GM19035 (cell line): ENCODE results near the gene TMEM255B.
"Not testable (repeated sequence)": the region's sequence is repeated elsewhere in the genome, so short reads cannot be mapped to it uniquely, and the experiment has no call there.

Experiments used
- ATAC-seq: cut with Tn5 transposase; IDR thresholded peaks from one replicate; pipeline ENCODE4 v1.9.1; 2021; ENCODE audit not compliant: unreplicated experiment

Gene TMEM255B

GRCh38 chr13:113748101-113748861, 10.7 kb upstream of the TMEM255B start:
- no peak for ATAC-seq

GRCh38 chr13:113748862-113749451, 10.1 kb upstream of the TMEM255B start:
- ATAC-seq = no peak

- no peak for ATAC-seq
These were observed 9.5 kb upstream of the TMEM255B start for GRCh38 chr13:113749507-113749906.

GRCh38 chr13:113749967-113750366, 9.1 kb upstream of the TMEM255B start:
- ATAC-seq = no peak

- ATAC-seq = no peak
These were observed 8.2 kb upstream of the TMEM255B start for GRCh38 chr13:113750554-113751399.

GRCh38 chr13:113751491-113751890, 7.5 kb upstream of the TMEM255B start:
- ATAC-seq = no peak

GRCh38 chr13:113752211-113752986, 6.6 kb upstream of the TMEM255B start:
- not testable (repeated sequence) for ATAC-seq

- ATAC-seq = no peak
These were observed 5.9 kb upstream of the TMEM255B start for GRCh38 chr13:113753171-113753570.

- ATAC-seq = no peak
These were observed 4.8 kb upstream of the TMEM255B start for GRCh38 chr13:113754242-113754641.

- ATAC-seq = no peak
These were observed 4.3 kb upstream of the TMEM255B start for GRCh38 chr13:113754691-113755090.

- no peak for ATAC-seq
These were observed 2.5 kb upstream of the TMEM255B start for GRCh38 chr13:113756441-113757097.

GRCh38 chr13:113759525-113760137, 605 bp downstream of the TMEM255B start:
- no peak for ATAC-seq

GRCh38 chr13:113761136-113761535, 2.1 kb downstream of the TMEM255B start:
- ATAC-seq = no peak

GRCh38 chr13:113762075-113762474, 3.0 kb downstream of the TMEM255B start:
- no peak for ATAC-seq

- ATAC-seq = no peak
These were observed 3.5 kb downstream of the TMEM255B start for GRCh38 chr13:113762538-113762937.

GRCh38 chr13:113763254-113763653, 4.2 kb downstream of the TMEM255B start:
- no peak for ATAC-seq

GRCh38 chr13:113763961-113764792, 5.2 kb downstream of the TMEM255B start:
- no peak for ATAC-seq

- no peak for ATAC-seq
These were observed 6.0 kb downstream of the TMEM255B start for GRCh38 chr13:113764793-113765563.

GRCh38 chr13:113765564-113765910, 6.5 kb downstream of the TMEM255B start:
- no peak for ATAC-seq
